ENCODE measurements around the gene NRCAM. TPM values are rescaled to one million over a fixed set of nuclear protein-coding genes. Genes with fewer than 3 reads are reported as not detected.

NRCAM gene
- total RNA-seq, 1 experiment from 2014 or later = 2.7 TPM

GRCh38 chr7:108251700-108252099 lies 204.5 kb downstream of the NRCAM start:
- no peak for ATAC-seq
- Mint-ChIP-seq H3K9me3 (peaks cover 33% of the 10 kb centered on the region), H3K27ac (no peak overlapping the region), H3K4me1 (no peaks in the 10 kb centered on the region), H3K4me3 (no peak overlapping the region), H3K27me3 (ENCODE audit: low read depth) (no peaks in the 10 kb centered on the region; the same call in 1 of the 2 replicates), H3K36me3 (peaks cover 22% of the 10 kb centered on the region)
- POLR2A ChIA-PET = no interaction called here
- CTCF ChIA-PET = no interaction called here
- DNase-seq (ENCODE audit: low spot score) = no peak
- no peak for TF ChIP-seq USF2 (CRISPR knock-in tag; IDR thresholded peaks at IDR 0.05)
- no peak for TF ChIP-seq ZNF232 (CRISPR knock-in tag; IDR thresholded peaks at IDR 0.05)
- no peak for TF ChIP-seq ZNF281 (CRISPR knock-in tag; IDR thresholded peaks at IDR 0.05)
- no peak for TF ChIP-seq NFATC4 (CRISPR knock-in tag; IDR thresholded peaks at IDR 0.05)
- TF ChIP-seq ZNF219 (CRISPR knock-in tag; IDR thresholded peaks at IDR 0.05; ENCODE audit: borderline replicate concordance) = no peak
- TF ChIP-seq NR1H2 (CRISPR knock-in tag; IDR thresholded peaks at IDR 0.05) = no peak
- no peak for TF ChIP-seq MLX (CRISPR knock-in tag; IDR thresholded peaks at IDR 0.05)
- no peak for TF ChIP-seq KAT7 (CRISPR knock-in tag; IDR thresholded peaks at IDR 0.05; ENCODE audit: borderline replicate concordance)
- no peak for TF ChIP-seq PREB (CRISPR knock-in tag; IDR thresholded peaks at IDR 0.05; ENCODE audit: borderline replicate concordance)

- H3K27me3 Mint-ChIP-seq (ENCODE audit: low read depth) = no peaks in the 10 kb centered on the region
- no peak overlapping the region for H3K4me3 Mint-ChIP-seq
- DNase-seq (ENCODE audit: low spot score) (no peak), ATAC-seq (no peak)
- peaks cover 29% of the 10 kb centered on the region for H3K9me3 Mint-ChIP-seq
- H3K27ac Mint-ChIP-seq = no peak overlapping the region
- ChIA-PET POLR2A (no interaction called here), CTCF (no interaction called here)
- H3K36me3 Mint-ChIP-seq = peaks cover 12% of the 10 kb centered on the region
- TF ChIP-seq FOXJ3 (CRISPR knock-in tag; IDR thresholded peaks at IDR 0.05; ENCODE audit: borderline replicate concordance) (no peak), CDX4 (CRISPR knock-in tag; IDR thresholded peaks at IDR 0.05; ENCODE audit: borderline replicate concordance) (no peak), ZNF671 (CRISPR knock-in tag; IDR thresholded peaks at IDR 0.05) (no peak), PRRX2 (CRISPR knock-in tag; IDR thresholded peaks at IDR 0.05) (no peak), ZNF121 (CRISPR knock-in tag; IDR thresholded peaks at IDR 0.05) (no peak), ZNF425 (CRISPR knock-in tag; conservative IDR thresholded peaks at IDR 0.05) (no peak), NR2C2 (CRISPR knock-in tag; IDR thresholded peaks at IDR 0.05) (no peak), ZNF317 (CRISPR knock-in tag; IDR thresholded peaks at IDR 0.05; ENCODE audit: borderline replicate concordance, low read depth) (no peak), NR3C1 (CRISPR knock-in tag; conservative IDR thresholded peaks at IDR 0.05; ENCODE audit: low read depth) (no peak), MLX (CRISPR knock-in tag; IDR thresholded peaks at IDR 0.05) (no peak)
- peaks cover 6% of the 10 kb centered on the region for H3K4me1 Mint-ChIP-seq
These were observed 206.8 kb downstream of the NRCAM start for GRCh38 chr7:108249453-108249852.
